Trophoblast cell (in vitro differentiated cells and primary cell): ENCODE results near the gene ESR1.
A peak's percentile ranks its signal among the peaks of the same experiment; 100 is the strongest.
"Not testable (repeated sequence)": the region's sequence is repeated elsewhere in the genome, so short reads cannot be mapped to it uniquely, and the experiment has no call there.

Source experiments
- DNase-seq, 2 donors: peaks; one replicate each; pipeline ENCODE4 v3.0.0-alpha.2; 2016
- H2AFZ ChIP-seq: 2 replicates; pipeline ENCODE4 v1.6.1; 2013; ENCODE audit warnings: low read length, moderate library complexity, mild to moderate bottlenecking; ENCODE audit not compliant: insufficient read depth, poor library complexity
- H2AK5ac ChIP-seq: 2 replicates; pipeline ENCODE4 v1.6.1; 2013; ENCODE audit warnings: mild to moderate bottlenecking, low read length
- H2BK120ac ChIP-seq: 2 replicates; pipeline ENCODE4 v1.6.1; 2013; ENCODE audit warnings: low read length, mild to moderate bottlenecking, moderate library complexity; ENCODE audit not compliant: insufficient read depth, poor library complexity
- H2BK12ac ChIP-seq: 2 replicates; pipeline ENCODE4 v1.6.1; 2013; ENCODE audit warnings: mild to moderate bottlenecking, low read length, moderate library complexity
- H2BK5ac ChIP-seq: 2 replicates; pipeline ENCODE4 v1.6.1; 2013; ENCODE audit warnings: low read length, low read depth, moderate library complexity, mild to moderate bottlenecking; ENCODE audit not compliant: poor library complexity
- H3K14ac ChIP-seq: 2 replicates; pipeline ENCODE4 v1.6.1; 2013; ENCODE audit warnings: mild to moderate bottlenecking, low read length
- H3K18ac ChIP-seq: 2 replicates; pipeline ENCODE4 v1.6.1; 2013; ENCODE audit warnings: mild to moderate bottlenecking, low read length
- H3K23ac ChIP-seq: 2 replicates; pipeline ENCODE4 v1.6.1; 2013; ENCODE audit warnings: low read length
- H3K27ac ChIP-seq: 2 replicates; pipeline ENCODE4 v1.5.1; 2013; ENCODE audit warnings: low read depth, mild to moderate bottlenecking, inconsistent platforms, low read length, moderate library complexity
- H3K27me3 ChIP-seq: 2 replicates; pipeline ENCODE4 v1.6.1; 2013; ENCODE audit warnings: inconsistent platforms, mild to moderate bottlenecking, low read length, moderate library complexity; ENCODE audit not compliant: insufficient read depth
- H3K36me3 ChIP-seq, 2 experiments: 1 replicate in 1 of 2; 2 replicates in 1 of 2; pipeline ENCODE4 v1.6.1; 2013; ENCODE audit warnings: low read length in 2 of 2, mild to moderate bottlenecking in 2 of 2, moderate library complexity in 1 of 2; ENCODE audit not compliant: insufficient read depth in 2 of 2, control insufficient read depth in 1 of 2
- H3K4ac ChIP-seq: 2 replicates; pipeline ENCODE4 v1.6.1; 2013; ENCODE audit warnings: low read depth, mild to moderate bottlenecking, low read length, moderate library complexity
- H3K4me1 ChIP-seq, 2 experiments: 1 replicate in 1 of 2; 2 replicates in 1 of 2; pipeline ENCODE4 v1.6.1; 2013; ENCODE audit warnings: low read length in 2 of 2, mild to moderate bottlenecking in 2 of 2, moderate library complexity in 1 of 2; ENCODE audit not compliant: insufficient read depth in 2 of 2, control insufficient read depth in 1 of 2
- H3K4me2 ChIP-seq: 2 replicates; pipeline ENCODE4 v1.6.1; 2013; ENCODE audit warnings: inconsistent platforms, mild to moderate bottlenecking, low read length, moderate library complexity
- H3K4me3 ChIP-seq: 2 replicates; pipeline ENCODE4 v1.5.1; 2013; ENCODE audit warnings: mild to moderate bottlenecking, low read depth, low read length, inconsistent platforms
- H3K79me1 ChIP-seq: one replicate; pipeline ENCODE4 v1.6.1; 2013; ENCODE audit warnings: low read length
- H3K79me2 ChIP-seq: 2 replicates; pipeline ENCODE4 v1.6.1; 2013; ENCODE audit warnings: low read length, mild to moderate bottlenecking; ENCODE audit not compliant: control insufficient read depth, insufficient read depth, poor library complexity
- H3K9ac ChIP-seq: 2 replicates; pipeline ENCODE4 v1.6.1; 2013; ENCODE audit warnings: mild to moderate bottlenecking, low read length
- H3K9me3 ChIP-seq: 2 replicates; pipeline ENCODE4 v1.6.1; 2013; ENCODE audit warnings: low read depth, mild to moderate bottlenecking, control low read depth, inconsistent platforms, low read length; ENCODE audit not compliant: insufficient read depth
- H4K12ac ChIP-seq: 2 replicates; pipeline ENCODE4 v1.6.1; 2013; ENCODE audit warnings: low read depth, mild to moderate bottlenecking, low read length, moderate library complexity
- H4K8ac ChIP-seq: 2 replicates; pipeline ENCODE4 v1.6.1; 2013; ENCODE audit warnings: low read depth, mild to moderate bottlenecking, low read length, moderate library complexity
- H4K91ac ChIP-seq: one replicate; pipeline ENCODE4 v1.6.1; 2013; ENCODE audit warnings: low read depth, mild to moderate bottlenecking, low read length, moderate library complexity
- WGBS: extraction: QIAGEN DNeasy Blood & Tissue Kit; methylation state at CpG from one replicate; pipeline ENCODE4 v1.1.7; 2013; ENCODE audit warnings: missing lambda C conversion rate; ENCODE audit not compliant: insufficient read length, insufficient coverage; ENCODE audit errors: extremely low coverage; 5-methylcytosine and 5-hydroxymethylcytosine counted together

The ESR1 gene

GRCh38 chr6:151899796-151900195 lies 92.3 kb downstream of the ESR1 start:
- H3K4me3 ChIP-seq, H3K4me1 ChIP-seq, H2BK120ac ChIP-seq, H3K36me3 ChIP-seq, H4K91ac ChIP-seq, H3K14ac ChIP-seq, H3K79me1 ChIP-seq, H3K9ac ChIP-seq, H3K27ac ChIP-seq, H3K79me2 ChIP-seq, DNase-seq, H4K12ac ChIP-seq, H3K27me3 ChIP-seq, H3K9me3 ChIP-seq, H3K4me2 ChIP-seq, H2AK5ac ChIP-seq, H3K18ac ChIP-seq, H2AFZ ChIP-seq, H3K23ac ChIP-seq, H2BK12ac ChIP-seq, H4K8ac ChIP-seq, H2BK5ac ChIP-seq, H3K4ac ChIP-seq: not testable (repeated sequence)
- no CpG with 5 or more reads among the region's 15 CpGs for WGBS

GRCh38 chr6:151900256-151900655 lies 92.8 kb downstream of the ESR1 start:
- no peak for DNase-seq
- no peak overlapping the region for H3K4ac ChIP-seq
- no peak overlapping the region for H4K8ac ChIP-seq
- no peaks in the 10 kb centered on the region for H3K27me3 ChIP-seq
- no peaks in the 10 kb centered on the region for H3K79me2 ChIP-seq
- no peak overlapping the region for H3K4me3 ChIP-seq
- H3K79me1 ChIP-seq = no peaks in the 10 kb centered on the region
- H3K9ac ChIP-seq = no peak overlapping the region
- no peaks in the 10 kb centered on the region for H3K4me1 ChIP-seq
- H3K9me3 ChIP-seq = peaks cover 5% of the 10 kb centered on the region
- no peak overlapping the region for H2BK12ac ChIP-seq
- no peak overlapping the region for H3K4me2 ChIP-seq
- no peak overlapping the region for H3K23ac ChIP-seq
- no CpG with 5 or more reads among the region's 2 CpGs for WGBS
- no peak overlapping the region for H3K18ac ChIP-seq
- H3K14ac ChIP-seq = no peak overlapping the region
- H3K27ac ChIP-seq = no peak overlapping the region
- no peak overlapping the region for H2AK5ac ChIP-seq
- no peak overlapping the region for H4K12ac ChIP-seq
- no peak overlapping the region for H2AFZ ChIP-seq
- no peaks in the 10 kb centered on the region for H3K36me3 ChIP-seq
- H2BK120ac ChIP-seq = no peak overlapping the region
- H2BK5ac ChIP-seq = no peak overlapping the region
- no peak overlapping the region for H4K91ac ChIP-seq

- Histone ChIP-seq H3K27me3 (no peaks in the 10 kb centered on the region), H4K12ac (no peak overlapping the region), H3K4me3 (no peak overlapping the region), H2BK120ac (no peak overlapping the region), H2AK5ac (no peak overlapping the region), H2BK12ac (no peak overlapping the region), H3K9ac (no peak overlapping the region), H3K4me2 (no peak overlapping the region), H3K36me3 (no peaks in the 10 kb centered on the region), H3K79me2 (no peaks in the 10 kb centered on the region), H2AFZ (no peak overlapping the region), H3K79me1 (no peaks in the 10 kb centered on the region), H3K27ac (no peak overlapping the region), H3K23ac (no peak overlapping the region), H3K18ac (no peak overlapping the region), H4K8ac (no peak overlapping the region), H3K14ac (no peak overlapping the region), H3K4me1 (no peaks in the 10 kb centered on the region), H4K91ac (no peak overlapping the region), H2BK5ac (no peak overlapping the region), H3K9me3 (peaks cover 5% of the 10 kb centered on the region), H3K4ac (no peak overlapping the region)
- DNase-seq = peak; percentile 82 to 86
- WGBS = no CpG with 5 or more reads among the region's 6 CpGs
Measured at GRCh38 chr6:151901009-151901411, 93.5 kb downstream of the ESR1 start.

GRCh38 chr6:151904631-151905030 lies 97.1 kb downstream of the ESR1 start:
- Histone ChIP-seq H3K27ac (no peak overlapping the region), H3K79me2 (no peaks in the 10 kb centered on the region), H4K12ac (no peak overlapping the region), H2BK12ac (no peak overlapping the region), H2AFZ (no peak overlapping the region), H4K91ac (no peak overlapping the region), H3K14ac (no peak overlapping the region), H3K9me3 (peaks cover 5% of the 10 kb centered on the region), H2BK5ac (no peak overlapping the region), H3K4me3 (no peak overlapping the region), H3K36me3 (no peaks in the 10 kb centered on the region), H3K4me1 (no peaks in the 10 kb centered on the region), H3K18ac (no peak overlapping the region), H3K23ac (no peak overlapping the region), H3K9ac (no peak overlapping the region), H4K8ac (no peak overlapping the region), H3K4ac (no peak overlapping the region), H2AK5ac (no peak overlapping the region), H3K79me1 (no peaks in the 10 kb centered on the region), H2BK120ac (no peak overlapping the region), H3K4me2 (no peak overlapping the region), H3K27me3 (no peaks in the 10 kb centered on the region)
- no peak for DNase-seq
- WGBS = no CpG with 5 or more reads among the region's 4 CpGs
